MCF 10A (cell line): ENCODE data around the gene SLC35B2. TPM values are rescaled to one million over a fixed set of nuclear protein-coding genes. Genes with fewer than 3 reads are reported as not detected.

Source experiments
- BruUV-seq: library from RNA; stranded (reverse); fragments of 400-500 nt; replicated peaks from 2 replicates; lab custom pipeline; 2021; lab: Mats Ljungman, UMichigan
- CTCF ChIA-PET: fragments of 300-600 bp; sonication (Branson Sonifier 250); formaldehyde crosslinking; extraction: SDS; loops from one replicate; lab custom pipeline; 2021; ENCODE audit warnings: antibody characterized with exemption, inconsistent platforms; lab: Yijun Ruan, JAX
- POLR2A ChIA-PET: fragments of 300-600, 350-650 bp; sonication (Branson Sonifier 250); formaldehyde crosslinking; extraction: SDS; loops from one replicate; lab custom pipeline; 2020; ENCODE audit warnings: antibody characterized with exemption, inconsistent platforms; lab: Yijun Ruan, JAX
- DNase-seq: peaks from one replicate; pipeline ENCODE4 v3.0.0-alpha.2; 2018; ENCODE audit not compliant: unreplicated experiment
- H3K27ac Mint-ChIP-seq: one replicate; pipeline ENCODE4 v1.8.0; 2022; ENCODE audit warnings: mild to moderate bottlenecking, low read depth, mixed read lengths; ENCODE audit not compliant: unreplicated experiment
- H3K27me3 Mint-ChIP-seq: one replicate; pipeline ENCODE4 v1.8.0; 2022; ENCODE audit warnings: mixed read lengths; ENCODE audit not compliant: insufficient read depth, unreplicated experiment
- H3K36me3 Mint-ChIP-seq: one replicate; pipeline ENCODE4 v1.8.0; 2022; ENCODE audit warnings: mild to moderate bottlenecking, moderate library complexity, mixed read lengths; ENCODE audit not compliant: insufficient read depth, unreplicated experiment
- H3K4me1 Mint-ChIP-seq: one replicate; pipeline ENCODE4 v1.8.0; 2022; ENCODE audit warnings: mixed read lengths; ENCODE audit not compliant: insufficient read depth, unreplicated experiment
- H3K4me3 Mint-ChIP-seq: one replicate; pipeline ENCODE4 v1.8.0; 2022; ENCODE audit warnings: mild to moderate bottlenecking, moderate library complexity, mixed read lengths; ENCODE audit not compliant: unreplicated experiment
- H3K9me3 Mint-ChIP-seq: one replicate; pipeline ENCODE4 v1.8.0; 2022; ENCODE audit warnings: mixed read lengths; ENCODE audit not compliant: unreplicated experiment
- intact Hi-C: fragments of 100-400 bp; cut with micrococcal nuclease; formaldehyde crosslinking; loops from 2 replicates; pipeline ENCODE4 v1.14.1; 2022
- total RNA-seq: library from RNA; stranded (reverse); gene quantifications from 2 replicates; pipeline ENCODE4 v1.2.3, GENCODE V29; 2022
- TF ChIP-seq, protein P1 (sequence below): fragments of 200-600 bp; IDR thresholded peaks from one replicate; pipeline ENCODE4 v1.8.0; 2022; ENCODE audit warnings: antibody characterized with exemption, mild to moderate bottlenecking; ENCODE audit not compliant: unreplicated experiment

Gene SLC35B2
- total RNA-seq, 1 experiment from 2014 or later = 27.1 TPM

DNA sequence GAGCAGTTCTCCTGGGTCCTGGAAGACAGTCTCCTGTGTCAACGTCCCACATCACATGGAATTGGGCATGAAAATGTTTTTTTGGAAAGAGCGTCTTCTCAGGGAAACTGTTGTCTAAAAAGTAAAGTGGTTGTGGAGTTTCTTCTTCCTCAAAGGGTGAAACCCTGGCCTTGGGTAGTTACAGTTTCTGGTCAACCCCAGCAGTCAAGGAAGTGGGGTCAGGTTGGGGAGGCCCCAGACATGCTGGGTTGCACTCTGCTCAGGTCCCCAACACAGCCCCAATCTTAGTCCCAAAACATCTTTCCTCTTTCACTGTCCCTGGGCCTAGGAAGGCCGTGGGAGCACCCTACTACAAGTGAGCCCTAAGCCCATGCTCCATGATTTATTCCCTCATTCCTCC, 9.0 kb upstream of the SLC35B2 start:
- Mint-ChIP-seq H3K9me3 (no peaks in the 10 kb centered on the region), H3K4me3 (peak overlapping the region; percentile 91), H3K27me3 (peaks cover 14% of the 10 kb centered on the region), H3K4me1 (peaks cover 23% of the 10 kb centered on the region), H3K36me3 (no peaks in the 10 kb centered on the region), H3K27ac (no peak overlapping the region)
- no peak for DNase-seq
- ChIA-PET POLR2A (interaction anchor here (0.6 to 4.2 kb wide), 2 partner anchors 73 to 1510 kb away, joined by 6 to 17 read pairs; no protein-coding TSS in a partner anchor), CTCF (interaction anchor here (0.6 to 5.8 kb wide), 13 partner anchors 9 to 504 kb away, joined by 3 to 214 read pairs (median 4); partner anchors contain the start of gene SLC35B2)
- no TSS peak for BruUV-seq
- TF ChIP-seq, protein P1, sequence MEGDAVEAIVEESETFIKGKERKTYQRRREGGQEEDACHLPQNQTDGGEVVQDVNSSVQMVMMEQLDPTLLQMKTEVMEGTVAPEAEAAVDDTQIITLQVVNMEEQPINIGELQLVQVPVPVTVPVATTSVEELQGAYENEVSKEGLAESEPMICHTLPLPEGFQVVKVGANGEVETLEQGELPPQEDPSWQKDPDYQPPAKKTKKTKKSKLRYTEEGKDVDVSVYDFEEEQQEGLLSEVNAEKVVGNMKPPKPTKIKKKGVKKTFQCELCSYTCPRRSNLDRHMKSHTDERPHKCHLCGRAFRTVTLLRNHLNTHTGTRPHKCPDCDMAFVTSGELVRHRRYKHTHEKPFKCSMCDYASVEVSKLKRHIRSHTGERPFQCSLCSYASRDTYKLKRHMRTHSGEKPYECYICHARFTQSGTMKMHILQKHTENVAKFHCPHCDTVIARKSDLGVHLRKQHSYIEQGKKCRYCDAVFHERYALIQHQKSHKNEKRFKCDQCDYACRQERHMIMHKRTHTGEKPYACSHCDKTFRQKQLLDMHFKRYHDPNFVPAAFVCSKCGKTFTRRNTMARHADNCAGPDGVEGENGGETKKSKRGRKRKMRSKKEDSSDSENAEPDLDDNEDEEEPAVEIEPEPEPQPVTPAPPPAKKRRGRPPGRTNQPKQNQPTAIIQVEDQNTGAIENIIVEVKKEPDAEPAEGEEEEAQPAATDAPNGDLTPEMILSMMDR = no peak
- intact Hi-C loops = loop anchor here (5.0 kb wide), 1 partner anchor 191 kb away; no protein-coding TSS in a partner anchor

DNA sequence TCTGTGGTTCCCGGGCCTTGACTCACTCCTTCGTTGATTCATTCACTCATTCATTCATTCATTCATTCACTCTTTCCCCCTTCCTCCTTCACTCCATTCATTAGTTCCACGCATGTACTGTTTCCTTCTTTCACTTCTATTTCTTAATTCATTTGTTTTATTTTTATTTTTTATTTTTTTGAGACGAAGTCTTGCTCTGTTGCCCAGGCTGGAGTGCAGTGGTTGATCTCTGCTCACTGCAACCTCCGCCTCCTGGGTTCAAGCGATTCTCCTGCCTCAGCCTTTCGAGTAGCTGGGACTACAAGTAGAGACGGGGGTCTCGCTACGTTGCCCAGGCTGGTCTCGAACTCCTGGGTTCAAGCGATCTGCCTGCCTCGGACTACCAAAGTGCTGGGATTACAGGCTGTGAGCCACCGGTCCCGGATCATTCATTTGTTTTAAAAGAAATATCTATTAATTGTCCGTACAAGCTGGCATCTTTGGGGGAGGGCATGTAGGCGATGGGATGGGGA, 8.4 kb upstream of the SLC35B2 start:
- peaks cover 14% of the 10 kb centered on the region for H3K27me3 Mint-ChIP-seq
- TF ChIP-seq, protein P1 = no peak
- POLR2A ChIA-PET = interaction anchor here (1.3 to 4.2 kb wide), 2 partner anchors 9 to 74 kb away, joined by 3 to 17 read pairs; no protein-coding TSS in a partner anchor
- H3K9me3 Mint-ChIP-seq = no peaks in the 10 kb centered on the region
- H3K27ac Mint-ChIP-seq = no peak overlapping the region
- intact Hi-C loops = loop anchor here (2.0 to 5.0 kb wide), 2 partner anchors 47 to 192 kb away; partner anchors contain the start of gene AARS2
- H3K36me3 Mint-ChIP-seq = no peaks in the 10 kb centered on the region
- H3K4me1 Mint-ChIP-seq = peaks cover 23% of the 10 kb centered on the region
- peak overlapping the region; percentile 91 for H3K4me3 Mint-ChIP-seq
- BruUV-seq = no TSS peak
- CTCF ChIA-PET = interaction anchor here (1.2 to 5.8 kb wide), 5 partner anchors 9 to 171 kb away, joined by 4 to 214 read pairs (median 8); partner anchors contain the start of gene SLC35B2
- DNase-seq = no peak

DNA sequence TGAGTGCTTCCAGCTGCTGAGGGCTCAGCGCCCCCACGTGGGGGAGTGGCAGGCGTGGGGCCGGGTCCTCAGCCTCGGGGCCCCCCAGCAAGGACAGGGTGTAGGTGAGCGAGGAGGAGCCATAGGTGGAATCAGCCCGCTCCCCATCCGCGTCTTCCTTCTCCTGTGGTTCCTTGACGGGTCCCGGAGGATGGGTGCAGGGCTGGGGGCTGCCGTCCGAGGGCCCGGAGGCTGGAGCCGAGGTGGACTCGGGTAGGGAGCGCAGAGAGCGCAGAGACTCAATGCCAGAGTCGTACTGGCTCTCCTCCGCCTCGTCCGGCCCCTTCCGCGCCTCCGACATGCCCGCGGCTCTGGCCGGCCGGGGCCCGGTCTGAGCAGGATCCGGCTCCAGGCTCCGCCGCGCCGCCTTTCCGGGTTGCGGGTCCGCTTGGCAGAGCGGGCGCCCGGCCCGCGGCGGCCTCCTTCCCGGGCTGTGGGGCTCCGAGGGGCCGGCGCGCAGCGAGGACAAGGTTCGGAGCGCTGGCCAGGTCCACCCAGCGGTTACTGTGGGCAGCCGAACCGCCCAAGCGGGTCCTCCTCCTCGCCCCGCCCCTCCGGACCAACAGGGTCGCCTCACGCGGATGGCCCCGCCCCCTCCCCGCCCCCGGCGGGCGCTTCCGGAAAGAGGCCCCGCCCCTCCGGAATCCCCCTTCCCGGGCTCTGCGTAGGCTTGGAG, 7.8 kb upstream of the SLC35B2 start, which contains the start of gene NFKBIE:
NFKBIE (minus strand) TSS at position 545 of the 715 bp plus-strand sequence; CDS start at position 340, 205 bp downstream.
- no peaks in the 10 kb centered on the region for H3K9me3 Mint-ChIP-seq
- H3K4me3 Mint-ChIP-seq = peak within 1 kb of the TSS; percentile 91
- H3K27ac Mint-ChIP-seq = peak within 1 kb of the TSS; percentile 77
- peaks cover 23% of the 10 kb centered on the region for H3K4me1 Mint-ChIP-seq
- BruUV-seq = TSS peak; percentile 73
- ChIA-PET POLR2A (interaction anchor here (1.3 to 3.3 kb wide), 4 partner anchors 8 to 74 kb away, joined by 3 to 25 read pairs (median 7); partner anchors contain the start of gene HSP90AB1), CTCF (interaction anchor here (0.7 to 5.8 kb wide), 8 partner anchors 8 to 76 kb away, joined by 3 to 214 read pairs (median 5); partner anchors contain the start of gene SLC35B2)
- TF ChIP-seq, protein P1 = no peak
- H3K27me3 Mint-ChIP-seq = peaks cover 9% of the 10 kb centered on the region
- no peaks in the 10 kb centered on the region for H3K36me3 Mint-ChIP-seq
- peak; percentile 92 for DNase-seq
- intact Hi-C loops = loop anchor here (2.0 to 5.0 kb wide), 2 partner anchors 48 to 192 kb away; partner anchors contain the start of gene AARS2
